Endothelial cell of umbilical vein (primary cell): ENCODE measurements around the gene CLOCK. TPM values are rescaled to one million over a fixed set of nuclear protein-coding genes. Genes with fewer than 3 reads are reported as not detected.
A peak's percentile ranks its signal among the peaks of the same experiment; 100 is the strongest.

Experiments used
- BruUV-seq: library from RNA; stranded (reverse); fragments of 400-500 nt; replicated peaks from 2 replicates; lab custom pipeline; 2021; lab: Mats Ljungman, UMichigan
- CTCF ChIA-PET: fragments of 300-600, 350-600 bp; sonication (Branson Sonifier 250); formaldehyde crosslinking; loops from one replicate; lab custom pipeline; 2021; ENCODE audit warnings: antibody characterized with exemption, inconsistent platforms; lab: Charles Lee
- POLR2A ChIA-PET: fragments of 300-600, 350-600 bp; sonication (Branson Sonifier 250); formaldehyde crosslinking; loops from one replicate; lab custom pipeline; 2021; ENCODE audit warnings: antibody characterized with exemption, inconsistent platforms; lab: Charles Lee
- DNase-seq: peaks from one replicate; pipeline ENCODE4 v3.0.0-alpha.2; 2011; ENCODE audit warnings: low read depth, low spot score
- FAIRE-seq: peaks from 2 replicates; lab custom pipeline; 2011; peaks lifted over from hg19 to GRCh38; lab: Jason Lieb, UNC
- H2AFZ ChIP-seq: 2 replicates; pipeline ENCODE4 v1.6.0; 2012; ENCODE audit warnings: low read depth, low read length, control low read depth, inconsistent platforms
- H3K27ac ChIP-seq: 2 replicates; pipeline ENCODE4 v1.5.1; 2011; ENCODE audit warnings: low read depth, mild to moderate bottlenecking, control low read depth, low read length, moderate library complexity; ENCODE audit not compliant: insufficient read depth
- H3K27me3 ChIP-seq, 2 experiments: 2 replicates each; pipeline versions ENCODE4 v1.6.0 to v1.6.1; 2011; ENCODE audit warnings: low read length in 2 of 2, mixed read lengths in 1 of 2; ENCODE audit not compliant: control insufficient read depth in 2 of 2, insufficient read depth in 2 of 2
- H3K36me3 ChIP-seq, 2 experiments: 2 replicates in 1 of 2; 3 replicates in 1 of 2; pipeline ENCODE4 v1.5.1; 2011; ENCODE audit warnings: low read length in 2 of 2, mild to moderate bottlenecking in 1 of 2, moderate library complexity in 1 of 2; ENCODE audit not compliant: control insufficient read depth in 2 of 2, insufficient read depth in 2 of 2; ENCODE audit errors: extremely low read depth in 1 of 2
- H3K4me1 ChIP-seq: 3 replicates; pipeline ENCODE4 v1.5.1; 2011; ENCODE audit warnings: mild to moderate bottlenecking, low read length; ENCODE audit not compliant: control insufficient read depth, insufficient read depth; ENCODE audit errors: extremely low read depth
- H3K4me2 ChIP-seq: 2 replicates; pipeline ENCODE4 v1.6.1; 2011; ENCODE audit warnings: low read length, control low read depth, mixed read lengths; ENCODE audit not compliant: insufficient read depth
- H3K4me3 ChIP-seq, 3 experiments: fragments of 200-600 bp in 1 of 3; sonication (generic), shearing (Covaris generic) in 1 of 3; replicated peaks in 1 of 3; 2 replicates each; pipeline ENCODE4 v1.5.1; 2011 to 2016; ENCODE audit warnings: control low read depth in 3 of 3, low read length in 3 of 3, mild to moderate bottlenecking in 2 of 3, inconsistent platforms in 1 of 3, low read depth in 1 of 3, moderate library complexity in 1 of 3; ENCODE audit not compliant: insufficient read depth in 1 of 3
- H3K79me2 ChIP-seq: 2 replicates; pipeline ENCODE4 v1.6.0; 2012; ENCODE audit warnings: low read length, inconsistent platforms; ENCODE audit not compliant: control insufficient read depth, insufficient read depth
- H3K9ac ChIP-seq: replicated peaks from 2 replicates; pipeline ENCODE3; 2011; ENCODE audit warnings: low read length, control low read depth; ENCODE audit not compliant: insufficient read depth; ENCODE audit errors: extremely low read depth
- H3K9me1 ChIP-seq: replicated peaks from 3 replicates; pipeline ENCODE4 v1.6.0; 2011; ENCODE audit warnings: mild to moderate bottlenecking, low read length; ENCODE audit not compliant: control insufficient read depth, insufficient read depth; ENCODE audit errors: extremely low read depth
- H3K9me3 ChIP-seq: replicated peaks from 2 replicates; pipeline ENCODE4 v1.5.1; 2012; ENCODE audit warnings: low read length, inconsistent platforms; ENCODE audit not compliant: control insufficient read depth, insufficient read depth
- H4K20me1 ChIP-seq: replicated peaks from 2 replicates; pipeline ENCODE3; 2011; ENCODE audit warnings: mild to moderate bottlenecking, low read length; ENCODE audit not compliant: control insufficient read depth, insufficient read depth; ENCODE audit errors: extremely low read depth
- FOS ChIP-seq: IDR thresholded peaks from 2 replicates; pipeline ENCODE4 v1.6.1; 2011; ENCODE audit warnings: mild to moderate bottlenecking, low read length, moderate library complexity, borderline replicate concordance; ENCODE audit not compliant: insufficient read depth
- JUN ChIP-seq: IDR thresholded peaks from 2 replicates; pipeline ENCODE4 v1.6.1; 2011; ENCODE audit warnings: borderline replicate concordance, low read depth; ENCODE audit not compliant: insufficient read length, insufficient read depth
- dilution Hi-C: fragments of 300-500 bp; cut with MboI; formaldehyde crosslinking; loops from one replicate; pipeline ENCODE4 v1.15.0; 2019; ENCODE audit warnings: low sequenced_read_pairs; ENCODE audit not compliant: extremely low pct_ligation_motif_present
- intact Hi-C: fragments of 100-400 bp; cut with micrococcal nuclease; formaldehyde crosslinking; loops from one replicate; pipeline ENCODE4 v1.10.0; 2022
- polyA plus RNA-seq, 4 experiments: library from polyadenylated mRNA; depleted of rRNA in 3 of 4; stranded (reverse) in 3 of 4; unstranded in 1 of 4; fragments of >200 nt; gene quantifications; 2 replicates each; pipeline versions ENCODE4 v1.2.1 to v1.2.3, GENCODE V29; 2011 to 2012; ENCODE audit warnings: missing spikeins in 1 of 4
- total RNA-seq: library from RNA; stranded (reverse); gene quantifications from 2 replicates; pipeline ENCODE4 v1.2.3, GENCODE V29; 2021
- TF ChIP-seq, protein P1 (sequence below), 2 donors: IDR thresholded peaks; 1 replicate in 1 of 2; 2 replicates in 1 of 2; pipeline ENCODE4 v1.5.1; 2011; ENCODE audit warnings: low read length in 2 of 2, mild to moderate bottlenecking in 2 of 2, moderate library complexity in 2 of 2, control low read depth in 1 of 2, inconsistent platforms in 1 of 2, low read depth in 1 of 2; ENCODE audit not compliant: insufficient read depth in 1 of 2; ENCODE audit errors: extremely low read depth in 1 of 2
- TF ChIP-seq, protein P2 (sequence below): IDR thresholded peaks from 2 replicates; pipeline ENCODE4 v1.6.1; 2011; ENCODE audit not compliant: insufficient read depth, insufficient read length

CLOCK gene
- total and polyA plus RNA-seq, 2 donors (not counting 3 experiments of a cell fraction or from before 2014, with no cell fraction given) = 7.5 to 23.8 TPM

DNA sequence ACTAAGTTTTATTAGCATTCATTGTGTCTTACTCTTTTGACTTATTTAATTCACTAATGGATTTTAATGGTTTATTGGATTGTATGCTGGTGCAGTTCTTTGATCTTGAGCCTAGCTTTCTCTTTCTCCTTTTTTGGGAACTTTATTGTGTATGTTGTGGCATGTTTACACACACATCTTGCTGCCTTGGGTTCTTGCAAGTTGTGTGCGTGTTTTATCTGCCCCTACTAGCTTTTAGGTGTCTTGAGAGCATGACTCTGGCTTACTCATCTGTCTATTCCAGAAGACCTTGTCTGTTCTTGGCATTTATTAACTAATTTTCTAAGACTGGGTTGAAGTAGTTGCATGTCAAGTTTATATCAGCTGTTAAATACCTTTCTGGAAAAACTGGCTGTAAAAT, 148.2 kb downstream of the CLOCK start:
- Histone ChIP-seq H3K79me2 (peaks cover 68% of the 10 kb centered on the region), H3K36me3 (peaks cover 2 to 14% of the 10 kb centered on the region in 2 experiments), H3K9ac (peak overlapping the region; percentile 94), H2AFZ (no peak overlapping the region), H3K27ac (peak overlapping the region; percentile 79), H3K4me3 (peak overlapping the region; percentile 89 to 98 (median 91)), H3K9me1 (no peaks in the 10 kb centered on the region), H3K27me3 (no peaks in the 10 kb centered on the region), H3K9me3 (no peaks in the 10 kb centered on the region), H3K4me1 (peaks cover 19% of the 10 kb centered on the region), H4K20me1 (peaks cover 16% of the 10 kb centered on the region), H3K4me2 (peak overlapping the region; percentile 99)
- no TSS peak for BruUV-seq
- FAIRE-seq = no peak
- POLR2A ChIA-PET = interaction anchor here (1.2 kb wide), 1 partner anchor 53 kb away, joined by 4 read pairs; the partner anchor contains the start of gene SRD5A3
- intact Hi-C loops (loop anchor here (1.0 to 5.0 kb wide), 5 partner anchors 36 to 427 kb away; no protein-coding TSS in a partner anchor), dilution Hi-C loops (no loop called here)
- CTCF ChIA-PET = interaction anchor here (0.6 to 2.4 kb wide), 7 partner anchors 11 to 736 kb away, joined by 3 to 14 read pairs (median 4); partner anchors contain the start of genes CLOCK and SRD5A3
- TF ChIP-seq FOS (no peak), JUN (no peak)
- TF ChIP-seq, protein P1, sequence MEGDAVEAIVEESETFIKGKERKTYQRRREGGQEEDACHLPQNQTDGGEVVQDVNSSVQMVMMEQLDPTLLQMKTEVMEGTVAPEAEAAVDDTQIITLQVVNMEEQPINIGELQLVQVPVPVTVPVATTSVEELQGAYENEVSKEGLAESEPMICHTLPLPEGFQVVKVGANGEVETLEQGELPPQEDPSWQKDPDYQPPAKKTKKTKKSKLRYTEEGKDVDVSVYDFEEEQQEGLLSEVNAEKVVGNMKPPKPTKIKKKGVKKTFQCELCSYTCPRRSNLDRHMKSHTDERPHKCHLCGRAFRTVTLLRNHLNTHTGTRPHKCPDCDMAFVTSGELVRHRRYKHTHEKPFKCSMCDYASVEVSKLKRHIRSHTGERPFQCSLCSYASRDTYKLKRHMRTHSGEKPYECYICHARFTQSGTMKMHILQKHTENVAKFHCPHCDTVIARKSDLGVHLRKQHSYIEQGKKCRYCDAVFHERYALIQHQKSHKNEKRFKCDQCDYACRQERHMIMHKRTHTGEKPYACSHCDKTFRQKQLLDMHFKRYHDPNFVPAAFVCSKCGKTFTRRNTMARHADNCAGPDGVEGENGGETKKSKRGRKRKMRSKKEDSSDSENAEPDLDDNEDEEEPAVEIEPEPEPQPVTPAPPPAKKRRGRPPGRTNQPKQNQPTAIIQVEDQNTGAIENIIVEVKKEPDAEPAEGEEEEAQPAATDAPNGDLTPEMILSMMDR (IDR thresholded peaks at IDR 0.05; ENCODE audit: extremely low read depth in 1 of 2, insufficient read depth in 1 of 2, low read depth in 1 of 2, low read length in 2 of 2) = no peak
- TF ChIP-seq, protein P2, sequence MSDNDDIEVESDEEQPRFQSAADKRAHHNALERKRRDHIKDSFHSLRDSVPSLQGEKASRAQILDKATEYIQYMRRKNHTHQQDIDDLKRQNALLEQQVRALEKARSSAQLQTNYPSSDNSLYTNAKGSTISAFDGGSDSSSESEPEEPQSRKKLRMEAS = no peak
- DNase-seq = no peak
